Activated T-helper 2 cell treated with anti-CD3 and anti-CD28 coated beads, Interferon-gamma antibody, Interleukin-2, Interleukin-4, amounts not matched to agents 10 μg/mL and 5 μg/mL and 100 μg/mL, durations not matched to agents 14 hours and 24 hours and 36 hours (primary cell): ENCODE results near the gene KIF27. TPM values are rescaled to one million over a fixed set of nuclear protein-coding genes. Genes with fewer than 3 reads are reported as not detected.

Experiments
- DNase-seq: peaks from one replicate; pipeline ENCODE4 v3.0.0; 2021; ENCODE audit warnings: low spot score
- H3K27ac Mint-ChIP-seq: one replicate; pipeline ENCODE4 v1.8.0; 2021; ENCODE audit warnings: mixed read lengths
- H3K27me3 Mint-ChIP-seq: one replicate; pipeline ENCODE4 v1.8.0; 2021; ENCODE audit warnings: low read depth, mixed read lengths
- H3K36me3 Mint-ChIP-seq: one replicate; pipeline ENCODE4 v1.8.0; 2021; ENCODE audit warnings: low read depth, mixed read lengths
- H3K4me1 Mint-ChIP-seq: one replicate; pipeline ENCODE4 v1.8.0; 2021; ENCODE audit warnings: low read depth, mixed read lengths
- H3K4me3 Mint-ChIP-seq: one replicate; pipeline ENCODE4 v1.8.0; 2021; ENCODE audit warnings: low read depth, mild to moderate bottlenecking, moderate library complexity, mixed read lengths
- H3K9me3 Mint-ChIP-seq: one replicate; pipeline ENCODE4 v1.8.0; 2021; ENCODE audit warnings: mixed read lengths
- intact Hi-C: fragments of 100-400 bp; cut with micrococcal nuclease; formaldehyde crosslinking; loops from one replicate; pipeline ENCODE4 v1.15.1; 2023
- total RNA-seq: library from RNA; stranded (reverse); gene quantifications from 2 replicates; pipeline ENCODE4 v1.2.3, GENCODE V29; 2022

KIF27 gene
- total RNA-seq = 2.3 and 2.7 TPM in 2 replicates

- Mint-ChIP-seq H3K27ac (peak within 1 kb of the TSS; percentile 90), H3K4me1 (peaks cover 19% of the 10 kb centered on the region), H3K36me3 (no peaks in the 10 kb centered on the region), H3K4me3 (peak within 1 kb of the TSS; percentile 78), H3K27me3 (no peaks in the 10 kb centered on the region), H3K9me3 (no peaks in the 10 kb centered on the region)
- peak; percentile 97 for DNase-seq
- intact Hi-C loops = loop anchor here (1.0 to 10.0 kb wide), 7 partner anchors 36 to 586 kb away; partner anchors contain the start of genes HNRNPK, IDNK and RMI1
Observed at GRCh38 chr9:83920927-83921707, at the start of gene KIF27. TSS of gene KIF27 (minus strand) at chr9:83921432. CDS start at chr9:83915591, 5,841 bp downstream.

- peaks cover 19% of the 10 kb centered on the region for H3K4me1 Mint-ChIP-seq
- DNase-seq = no peak
- H3K27me3 Mint-ChIP-seq = no peaks in the 10 kb centered on the region
- intact Hi-C loops = no loop called here
- H3K36me3 Mint-ChIP-seq = peaks cover 87% of the 10 kb centered on the region
- no peak overlapping the region for H3K27ac Mint-ChIP-seq
- no peaks in the 10 kb centered on the region for H3K9me3 Mint-ChIP-seq
- H3K4me3 Mint-ChIP-seq = no peak overlapping the region
Observed at GRCh38 chr9:83969602-83970001, 48.4 kb upstream of the KIF27 start.

GRCh38 chr9:83967073-83967472, 45.8 kb upstream of the KIF27 start:
- no peaks in the 10 kb centered on the region for H3K9me3 Mint-ChIP-seq
- intact Hi-C loops = no loop called here
- no peak overlapping the region for H3K27ac Mint-ChIP-seq
- no peak overlapping the region for H3K4me3 Mint-ChIP-seq
- no peaks in the 10 kb centered on the region for H3K27me3 Mint-ChIP-seq
- H3K36me3 Mint-ChIP-seq = peaks cover 64% of the 10 kb centered on the region
- DNase-seq = no peak
- peaks cover 9% of the 10 kb centered on the region for H3K4me1 Mint-ChIP-seq

GRCh38 chr9:83966209-83966582, 45.0 kb upstream of the KIF27 start:
- Mint-ChIP-seq H3K9me3 (no peaks in the 10 kb centered on the region), H3K4me1 (peaks cover 5% of the 10 kb centered on the region), H3K27me3 (no peaks in the 10 kb centered on the region), H3K4me3 (no peak overlapping the region), H3K36me3 (peaks cover 55% of the 10 kb centered on the region), H3K27ac (no peak overlapping the region)
- no peak for DNase-seq
- intact Hi-C loops = loop anchor here (1.0 kb wide), 1 partner anchor 10 kb away; a partner anchor contains a TSS

GRCh38 chr9:83965350-83966208, 44.3 kb upstream of the KIF27 start:
- no peak for DNase-seq
- H3K4me3 Mint-ChIP-seq = no peak overlapping the region
- peaks cover 49% of the 10 kb centered on the region for H3K36me3 Mint-ChIP-seq
- no peaks in the 10 kb centered on the region for H3K27me3 Mint-ChIP-seq
- peaks cover 5% of the 10 kb centered on the region for H3K4me1 Mint-ChIP-seq
- H3K27ac Mint-ChIP-seq = peak overlapping the region; percentile 68
- no peaks in the 10 kb centered on the region for H3K9me3 Mint-ChIP-seq
- intact Hi-C loops = loop anchor here (1.0 kb wide), 1 partner anchor 9 kb away; a partner anchor contains a TSS

- DNase-seq = no peak
- Mint-ChIP-seq H3K27ac (peak overlapping the region; percentile 68), H3K4me3 (no peak overlapping the region), H3K36me3 (peaks cover 43% of the 10 kb centered on the region), H3K27me3 (no peaks in the 10 kb centered on the region), H3K9me3 (no peaks in the 10 kb centered on the region), H3K4me1 (peaks cover 3% of the 10 kb centered on the region)
- intact Hi-C loops = no loop called here
Observed at GRCh38 chr9:83964973-83965349, 43.7 kb upstream of the KIF27 start.

GRCh38 chr9:83962165-83962564, 40.9 kb upstream of the KIF27 start:
- no peak for DNase-seq
- H3K27ac Mint-ChIP-seq = no peak overlapping the region
- H3K4me1 Mint-ChIP-seq = peaks cover under 1% of the 10 kb centered on the region
- no peaks in the 10 kb centered on the region for H3K27me3 Mint-ChIP-seq
- intact Hi-C loops = no loop called here
- H3K36me3 Mint-ChIP-seq = peaks cover 17% of the 10 kb centered on the region
- H3K4me3 Mint-ChIP-seq = no peak overlapping the region
- H3K9me3 Mint-ChIP-seq = no peaks in the 10 kb centered on the region

- peaks cover 8% of the 10 kb centered on the region for H3K4me1 Mint-ChIP-seq
- DNase-seq = no peak
- no peak overlapping the region for H3K27ac Mint-ChIP-seq
- no peaks in the 10 kb centered on the region for H3K9me3 Mint-ChIP-seq
- H3K36me3 Mint-ChIP-seq = peaks cover 12% of the 10 kb centered on the region
- no peaks in the 10 kb centered on the region for H3K27me3 Mint-ChIP-seq
- intact Hi-C loops = no loop called here
- H3K4me3 Mint-ChIP-seq = no peak overlapping the region
Observed at GRCh38 chr9:83960991-83961390, 39.8 kb upstream of the KIF27 start.

- Mint-ChIP-seq H3K27ac (no peak overlapping the region), H3K4me3 (no peak overlapping the region)
- intact Hi-C loops = no loop called here
Observed at GRCh38 chr9:83959061-83959460, 37.8 kb upstream of the KIF27 start.

GRCh38 chr9:83957248-83957513, 35.9 kb upstream of the KIF27 start:
- Mint-ChIP-seq H3K27ac (peak overlapping the region; percentile 84), H3K27me3 (no peaks in the 10 kb centered on the region), H3K4me1 (peaks cover 10% of the 10 kb centered on the region), H3K36me3 (peaks cover 13% of the 10 kb centered on the region), H3K9me3 (no peaks in the 10 kb centered on the region), H3K4me3 (peak overlapping the region; percentile 99)
- DNase-seq = no peak
- intact Hi-C loops = loop anchor here (2.0 kb wide), 1 partner anchor 36 kb away; the partner anchor contains the start of gene KIF27

More at GRCh38 chr9:83959061-83959460, 37.8 kb upstream of the KIF27 start:
- Mint-ChIP-seq H3K27me3 (no peaks in the 10 kb centered on the region), H3K9me3 (no peaks in the 10 kb centered on the region), H3K4me1 (peaks cover 10% of the 10 kb centered on the region), H3K36me3 (peaks cover 11% of the 10 kb centered on the region)
- DNase-seq = no peak

GRCh38 chr9:83956436-83957247, 35.4 kb upstream of the KIF27 start:
- Mint-ChIP-seq H3K27me3 (no peaks in the 10 kb centered on the region), H3K9me3 (no peaks in the 10 kb centered on the region), H3K4me1 (peaks cover 10% of the 10 kb centered on the region), H3K4me3 (peak overlapping the region; percentile 99), H3K36me3 (peaks cover 13% of the 10 kb centered on the region), H3K27ac (peak overlapping the region; percentile 98)
- peak; percentile 65 for DNase-seq
- intact Hi-C loops = loop anchor here (1.0 to 2.0 kb wide), 3 partner anchors 10 to 36 kb away; partner anchors contain the start of genes HNRNPK, KIF27 and RMI1

GRCh38 chr9:83956086-83956435, 34.8 kb upstream of the KIF27 start:
- Mint-ChIP-seq H3K4me1 (peaks cover 10% of the 10 kb centered on the region), H3K27ac (peak overlapping the region; percentile 98), H3K9me3 (no peaks in the 10 kb centered on the region), H3K36me3 (peaks cover 13% of the 10 kb centered on the region), H3K27me3 (no peaks in the 10 kb centered on the region), H3K4me3 (peak overlapping the region; percentile 99)
- DNase-seq = peak; percentile 35
- intact Hi-C loops = loop anchor here (1.0 to 2.0 kb wide), 3 partner anchors 10 to 35 kb away; partner anchors contain the start of genes HNRNPK, KIF27 and RMI1
